ENCODE results near the gene SH3GLB1. TPM values are rescaled to one million over a fixed set of nuclear protein-coding genes. Genes with fewer than 3 reads are reported as not detected.
"Not testable (repeated sequence)": the region's sequence is repeated elsewhere in the genome, so short reads cannot be mapped to it uniquely, and the experiment has no call there.

SH3GLB1 gene
- total and polyA plus RNA-seq, 2 donors (not counting 1 experiment from before 2014, with no cell fraction given) = 41.5 to 80.2 TPM

DNA sequence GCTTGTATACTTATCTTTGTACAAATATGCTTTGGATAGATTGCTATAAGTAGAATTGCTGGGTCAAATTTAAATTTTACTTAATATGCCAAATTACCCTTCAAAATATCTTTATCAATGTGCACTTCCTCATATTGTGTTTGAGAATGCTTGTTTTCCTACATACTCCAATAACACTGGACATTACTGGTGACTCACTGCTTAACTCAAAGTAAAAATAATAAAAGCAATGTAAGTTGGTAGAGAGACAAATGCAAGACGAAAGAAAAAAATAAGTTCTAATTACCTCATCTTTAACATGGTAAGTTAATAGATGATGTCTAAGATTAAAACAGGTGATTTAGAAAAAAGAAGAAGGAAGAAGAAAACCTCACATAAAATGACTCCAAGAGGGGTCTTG is 7.9 kb upstream of the SH3GLB1 start:
- DNase-seq (ENCODE audit: low read depth in 2 of 2) = peak in 1 of 2 donors; percentile 44
- no peak overlapping the region for H2AFZ ChIP-seq (ENCODE audit: low read length)
- H3K27me3 ChIP-seq (ENCODE audit: control insufficient read depth, insufficient read depth, low read length) = no peaks in the 10 kb centered on the region
- H3K4me1 ChIP-seq (ENCODE audit: control insufficient read depth, extremely low read depth, insufficient read depth, low read length) = no peaks in the 10 kb centered on the region
- no peak overlapping the region for H3K9ac ChIP-seq (ENCODE audit: insufficient read depth, low read length)
- H4K20me1 ChIP-seq (ENCODE audit: control insufficient read depth, extremely low read depth, insufficient read depth, low read length) = no peaks in the 10 kb centered on the region
- H3K4me2 ChIP-seq (ENCODE audit: extremely low read depth, insufficient read depth, low read length) = no peak overlapping the region
- H3K36me3 ChIP-seq (ENCODE audit: control insufficient read depth, insufficient read depth, low read length) = no peaks in the 10 kb centered on the region
- H3K27ac ChIP-seq (ENCODE audit: insufficient read depth, low read length) = no peak overlapping the region
- no peaks in the 10 kb centered on the region for H3K9me3 ChIP-seq (ENCODE audit: control insufficient read depth, insufficient read depth, low read depth, low read length)
- no peak for TF ChIP-seq EZH2 (IDR thresholded peaks at IDR 0.05; ENCODE audit: low read length, missing control alignments)
- no peak for TF ChIP-seq CTCF (conservative IDR thresholded peaks at IDR 0.05 in 1 of 2, IDR thresholded peaks at IDR 0.05 in 1 of 2; ENCODE audit: low read depth in 1 of 2, low read length in 2 of 2)
- H3K4me3 ChIP-seq (replicated peaks in 1 of 4; ENCODE audit: control extremely low read depth in 1 of 4, insufficient read depth in 1 of 4, low read depth in 3 of 4, low read length in 4 of 4) = no peak overlapping the region
- H3K79me2 ChIP-seq (ENCODE audit: control insufficient read depth, insufficient read depth, low read length) = no peaks in the 10 kb centered on the region

DNA sequence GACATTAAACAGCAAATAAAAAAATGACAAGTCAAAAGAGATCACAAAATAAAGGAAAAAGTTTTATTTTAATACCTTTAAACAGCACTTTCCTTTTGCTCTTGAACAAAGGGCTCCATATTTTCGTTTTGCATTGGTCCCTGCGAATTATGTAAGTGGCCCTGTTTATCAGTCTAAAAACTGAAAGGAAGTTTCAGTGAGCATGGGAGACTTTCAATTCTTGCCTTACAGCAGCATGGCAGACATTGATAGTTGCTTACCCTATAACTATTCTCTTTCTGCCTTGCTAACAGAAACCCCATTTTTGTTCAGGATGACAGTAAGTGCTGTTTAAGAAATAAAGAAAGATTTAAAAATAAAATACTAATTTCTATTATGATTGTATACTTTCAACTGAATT is 5.2 kb upstream of the SH3GLB1 start:
- Histone ChIP-seq H3K36me3 (ENCODE audit: control insufficient read depth, insufficient read depth, low read length) (no peaks in the 10 kb centered on the region), H2AFZ (ENCODE audit: low read length) (no peak overlapping the region), H3K27me3 (ENCODE audit: control insufficient read depth, insufficient read depth, low read length) (no peaks in the 10 kb centered on the region), H3K4me3 (replicated peaks in 1 of 4; ENCODE audit: control extremely low read depth in 1 of 4, insufficient read depth in 1 of 4, low read depth in 3 of 4, low read length in 4 of 4) (no peak overlapping the region), H3K9ac (ENCODE audit: insufficient read depth, low read length) (no peak overlapping the region), H3K4me1 (ENCODE audit: control insufficient read depth, extremely low read depth, insufficient read depth, low read length) (no peaks in the 10 kb centered on the region), H3K9me3 (ENCODE audit: control insufficient read depth, insufficient read depth, low read depth, low read length) (no peaks in the 10 kb centered on the region), H3K27ac (ENCODE audit: insufficient read depth, low read length) (no peak overlapping the region), H4K20me1 (ENCODE audit: control insufficient read depth, extremely low read depth, insufficient read depth, low read length) (no peaks in the 10 kb centered on the region), H3K79me2 (ENCODE audit: control insufficient read depth, insufficient read depth, low read length) (no peaks in the 10 kb centered on the region), H3K4me2 (ENCODE audit: extremely low read depth, insufficient read depth, low read length) (no peak overlapping the region)
- DNase-seq (ENCODE audit: low read depth in 2 of 2) = no peak
- TF ChIP-seq EZH2 (IDR thresholded peaks at IDR 0.05; ENCODE audit: low read length, missing control alignments) (no peak), CTCF (conservative IDR thresholded peaks at IDR 0.05 in 1 of 2, IDR thresholded peaks at IDR 0.05 in 1 of 2; ENCODE audit: low read depth in 1 of 2, low read length in 2 of 2) (no peak)

DNA sequence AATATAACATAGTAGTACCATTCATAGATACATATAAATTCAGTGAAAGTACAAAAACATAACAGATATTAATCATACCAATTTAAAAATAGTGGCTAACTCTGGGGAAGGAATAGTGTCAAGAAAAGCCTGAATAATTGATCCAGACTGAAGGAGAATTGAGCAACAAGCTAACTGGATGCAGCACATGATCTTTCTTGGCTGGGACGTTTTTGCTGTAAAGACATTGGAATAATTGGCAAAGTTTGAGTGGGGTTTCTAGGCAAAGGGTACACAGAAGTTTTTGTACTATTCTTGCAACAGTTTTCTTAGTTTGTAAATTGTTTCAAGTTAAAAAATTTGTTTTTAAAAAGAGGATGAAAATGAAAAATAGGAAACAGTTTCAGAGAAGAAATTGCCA is 2.6 kb upstream of the SH3GLB1 start:
- Histone ChIP-seq H3K4me3 (replicated peaks in 1 of 4; ENCODE audit: control extremely low read depth in 1 of 4, insufficient read depth in 1 of 4, low read depth in 3 of 4, low read length in 4 of 4) (no peak overlapping the region), H3K79me2 (ENCODE audit: control insufficient read depth, insufficient read depth, low read length) (peaks cover 18% of the 10 kb centered on the region), H3K4me1 (ENCODE audit: control insufficient read depth, extremely low read depth, insufficient read depth, low read length) (no peaks in the 10 kb centered on the region), H3K9ac (ENCODE audit: insufficient read depth, low read length) (no peak overlapping the region), H3K27ac (ENCODE audit: insufficient read depth, low read length) (no peak overlapping the region), H3K9me3 (ENCODE audit: control insufficient read depth, insufficient read depth, low read depth, low read length) (no peaks in the 10 kb centered on the region), H3K27me3 (ENCODE audit: control insufficient read depth, insufficient read depth, low read length) (no peaks in the 10 kb centered on the region), H2AFZ (ENCODE audit: low read length) (no peak overlapping the region), H3K36me3 (ENCODE audit: control insufficient read depth, insufficient read depth, low read length) (no peaks in the 10 kb centered on the region), H4K20me1 (ENCODE audit: control insufficient read depth, extremely low read depth, insufficient read depth, low read length) (no peaks in the 10 kb centered on the region), H3K4me2 (ENCODE audit: extremely low read depth, insufficient read depth, low read length) (no peak overlapping the region)
- peak in 1 of 2 donors; percentile 67 for DNase-seq (ENCODE audit: low read depth in 2 of 2)
- TF ChIP-seq CTCF (conservative IDR thresholded peaks at IDR 0.05 in 1 of 2, IDR thresholded peaks at IDR 0.05 in 1 of 2; ENCODE audit: low read depth in 1 of 2, low read length in 2 of 2) (no peak), EZH2 (IDR thresholded peaks at IDR 0.05; ENCODE audit: low read length, missing control alignments) (no peak)

GRCh38 chr1:86702954-86703494 is 1.4 kb upstream of the SH3GLB1 start:
- not testable (repeated sequence) for H3K4me1 ChIP-seq (ENCODE audit: control insufficient read depth, extremely low read depth, insufficient read depth, low read length); DNase-seq (ENCODE audit: low read depth in 2 of 2); H3K9ac ChIP-seq (ENCODE audit: insufficient read depth, low read length); H3K27ac ChIP-seq (ENCODE audit: insufficient read depth, low read length); H3K27me3 ChIP-seq (ENCODE audit: control insufficient read depth, insufficient read depth, low read length); H2AFZ ChIP-seq (ENCODE audit: low read length); H3K4me3 ChIP-seq (replicated peaks in 1 of 4; ENCODE audit: control extremely low read depth in 1 of 4, insufficient read depth in 1 of 4, low read depth in 3 of 4, low read length in 4 of 4); H4K20me1 ChIP-seq (ENCODE audit: control insufficient read depth, extremely low read depth, insufficient read depth, low read length); H3K4me2 ChIP-seq (ENCODE audit: extremely low read depth, insufficient read depth, low read length); H3K36me3 ChIP-seq (ENCODE audit: control insufficient read depth, insufficient read depth, low read length); H3K9me3 ChIP-seq (ENCODE audit: control insufficient read depth, insufficient read depth, low read depth, low read length)
- H3K79me2 ChIP-seq (ENCODE audit: control insufficient read depth, insufficient read depth, low read length) = peaks cover 31% of the 10 kb centered on the region
